ENCODE measurements around the gene RAB22A. TPM values are rescaled to one million over a fixed set of nuclear protein-coding genes. Genes with fewer than 3 reads are reported as not detected.
A peak's percentile ranks its signal among the peaks of the same experiment; 100 is the strongest.
"Not testable (repeated sequence)": the region's sequence is repeated elsewhere in the genome, so short reads cannot be mapped to it uniquely, and the experiment has no call there.

Gene RAB22A
- total RNA-seq, 1 donor from 2014 or later, result 8.0 TPM

- no peak for DNase-seq (ENCODE audit: low spot score)
- no peak for ATAC-seq
These were observed 31.3 kb downstream of the RAB22A start for GRCh38 chr20:58340853-58341252.

- ATAC-seq (no peak), DNase-seq (ENCODE audit: low spot score) (no peak)
These were observed 32.8 kb downstream of the RAB22A start for GRCh38 chr20:58342104-58342945.

- no peak for DNase-seq (ENCODE audit: low spot score)
- ATAC-seq, result no peak
These were observed 35.2 kb downstream of the RAB22A start for GRCh38 chr20:58344741-58345140.

GRCh38 chr20:58349570-58349969 is 40.1 kb downstream of the RAB22A start:
- DNase-seq (ENCODE audit: low spot score), result no peak
- ATAC-seq, result no peak

GRCh38 chr20:58352468-58352867 is 43.0 kb downstream of the RAB22A start:
- DNase-seq (ENCODE audit: low spot score), result no peak

GRCh38 chr20:58359441-58359840 is 49.9 kb downstream of the RAB22A start:
- DNase-seq (ENCODE audit: low spot score) (no peak), ATAC-seq (no peak)

More at GRCh38 chr20:58352468-58352867, 43.0 kb downstream of the RAB22A start:
- ATAC-seq, result no peak

- ATAC-seq (no peak), DNase-seq (ENCODE audit: low spot score) (no peak)
These were observed 51.4 kb downstream of the RAB22A start for GRCh38 chr20:58360936-58361335.

GRCh38 chr20:58361481-58362205 is 52.1 kb downstream of the RAB22A start:
- no peak for ATAC-seq

GRCh38 chr20:58362206-58362516 is 52.6 kb downstream of the RAB22A start:
- no peak for ATAC-seq
- DNase-seq (ENCODE audit: low spot score), result no peak

More at GRCh38 chr20:58361481-58362205, 52.1 kb downstream of the RAB22A start:
- no peak for DNase-seq (ENCODE audit: low spot score)

GRCh38 chr20:58362970-58363369 is 53.5 kb downstream of the RAB22A start:
- ATAC-seq (no peak), DNase-seq (ENCODE audit: low spot score) (no peak)

GRCh38 chr20:58366866-58367265 is 57.4 kb downstream of the RAB22A start:
- DNase-seq (ENCODE audit: low spot score) (no peak), ATAC-seq (no peak)

GRCh38 chr20:58372806-58373205 is 63.3 kb downstream of the RAB22A start:
- no peak for ATAC-seq
- DNase-seq (ENCODE audit: low spot score), result no peak

- not testable (repeated sequence) for DNase-seq (ENCODE audit: low spot score); ATAC-seq
These were observed 63.8 kb downstream of the RAB22A start for GRCh38 chr20:58373296-58373695.

- ATAC-seq (peak; percentile 86), DNase-seq (ENCODE audit: low spot score) (peak; percentile 57)
These were observed 64.7 kb downstream of the RAB22A start for GRCh38 chr20:58374027-58374850.

- no peak for DNase-seq (ENCODE audit: low spot score)
- no peak for ATAC-seq
These were observed 65.6 kb downstream of the RAB22A start for GRCh38 chr20:58374906-58375758.

- DNase-seq (ENCODE audit: low spot score) (no peak), ATAC-seq (no peak)
These were observed 66.3 kb downstream of the RAB22A start for GRCh38 chr20:58375759-58376352.

GRCh38 chr20:58377017-58377416 is 67.5 kb downstream of the RAB22A start:
- no peak for DNase-seq (ENCODE audit: low spot score)
- no peak for ATAC-seq

GRCh38 chr20:58377766-58378401 is 68.4 kb downstream of the RAB22A start:
- no peak for ATAC-seq
- DNase-seq (ENCODE audit: low spot score), result no peak

- no peak for DNase-seq (ENCODE audit: low spot score)
- no peak for ATAC-seq
These were observed 69.2 kb downstream of the RAB22A start for GRCh38 chr20:58378704-58379103.

- ATAC-seq (no peak), DNase-seq (ENCODE audit: low spot score) (no peak)
These were observed 72.1 kb downstream of the RAB22A start for GRCh38 chr20:58381627-58382026.
